AG10803 (cell line): ENCODE data around the gene GGT5.
A peak's percentile ranks its signal among the peaks of the same experiment; 100 is the strongest.
"Not testable (repeated sequence)": the region's sequence is repeated elsewhere in the genome, so short reads cannot be mapped to it uniquely, and the experiment has no call there.

Experiments used
- DNase-seq: peaks from one replicate; pipeline ENCODE4 v3.0.0; 2010; ENCODE audit warnings: low read depth
- H3K4me3 ChIP-seq: 2 replicates; pipeline ENCODE4 v1.5.1; 2011; ENCODE audit warnings: mild to moderate bottlenecking, low read length, control low read depth
- CTCF ChIP-seq: conservative IDR thresholded peaks from 2 replicates; pipeline ENCODE4 v1.5.1; 2011; ENCODE audit warnings: mild to moderate bottlenecking, low read length, control low read depth, inconsistent platforms

GGT5 gene

GRCh38 chr22:24247011-24247507, 2.2 kb upstream of the GGT5 start:
- no peak for TF ChIP-seq CTCF
- no peak overlapping the region for H3K4me3 ChIP-seq
- DNase-seq = no peak

- peak; percentile 65 for DNase-seq
- H3K4me3 ChIP-seq = not testable (repeated sequence)
These were observed 991 bp upstream of the GGT5 start for GRCh38 chr22:24245584-24246561.

- no peak overlapping the region for H3K4me3 ChIP-seq
- TF ChIP-seq CTCF = no peak
- peak; percentile 42 for DNase-seq
These were observed 616 bp downstream of the GGT5 start for GRCh38 chr22:24244144-24244787.

- not testable (repeated sequence) for DNase-seq, H3K4me3 ChIP-seq
These were observed 1.5 kb downstream of the GGT5 start for GRCh38 chr22:24243417-24243816.

GRCh38 chr22:24240985-24241692, 3.7 kb downstream of the GGT5 start:
- DNase-seq, H3K4me3 ChIP-seq: not testable (repeated sequence)

- no peak for DNase-seq
- TF ChIP-seq CTCF = no peak
- H3K4me3 ChIP-seq = no peak overlapping the region
These were observed 4.5 kb downstream of the GGT5 start for GRCh38 chr22:24240381-24240780.

- not testable (repeated sequence) for H3K4me3 ChIP-seq, DNase-seq
These were observed 6.7 kb downstream of the GGT5 start for GRCh38 chr22:24238101-24238694.

- H3K4me3 ChIP-seq = no peak overlapping the region
- DNase-seq = peak; percentile 53
- no peak for TF ChIP-seq CTCF
These were observed 8.2 kb downstream of the GGT5 start for GRCh38 chr22:24236656-24237055.
